ENCODE data around the gene OVCH1.

The OVCH1 gene

DNA sequence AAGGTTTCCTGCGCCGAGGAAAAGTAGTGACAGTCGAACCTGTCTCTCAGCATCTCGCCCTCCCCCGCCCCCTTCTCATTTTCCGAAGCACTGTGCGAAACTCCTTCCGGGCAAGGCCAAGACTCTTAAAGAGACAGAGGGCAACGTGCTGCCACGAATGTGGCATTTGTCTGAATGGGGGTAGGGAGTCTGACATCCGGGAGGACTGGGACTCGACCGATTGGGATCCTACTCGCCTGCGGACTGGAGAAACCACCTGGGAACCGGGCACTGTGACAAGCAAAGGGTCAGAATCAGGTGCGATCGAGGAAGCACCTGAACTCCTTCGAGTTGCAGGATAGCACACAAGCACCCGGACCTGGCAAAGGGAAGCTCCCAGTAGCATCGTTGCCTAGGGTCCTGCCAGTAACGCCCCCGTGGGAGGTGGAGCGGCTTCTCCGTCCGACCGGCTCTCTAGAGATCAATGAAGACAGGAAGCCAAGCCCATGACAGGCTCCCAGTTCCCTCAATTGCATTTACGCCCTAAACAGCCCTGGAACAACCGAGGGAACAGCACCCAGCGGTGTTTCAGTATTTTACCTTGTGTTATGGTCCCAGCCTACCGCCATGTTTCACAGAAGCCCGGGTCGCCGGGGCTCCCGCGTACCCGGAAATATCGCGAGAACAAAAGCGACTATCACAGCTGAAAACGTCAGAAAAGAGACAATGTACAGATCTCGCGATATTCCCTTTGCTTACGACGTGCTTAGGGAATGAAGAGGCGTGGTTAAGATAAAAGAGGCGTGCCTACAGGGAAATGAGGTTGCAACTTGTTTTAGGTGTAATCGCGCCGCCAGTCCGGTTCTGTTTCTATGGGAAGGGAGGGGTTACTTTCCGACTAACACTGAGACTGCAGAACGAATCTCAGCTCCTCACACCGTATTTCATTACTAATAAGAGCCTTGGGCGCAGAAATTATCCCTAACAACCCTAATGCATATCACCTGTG, 116.7 kb downstream of the OVCH1 start, which contains the start of gene ERGIC2:
TSS of gene ERGIC2 (minus strand) at position 637 of the 988 bp plus-strand sequence. CDS start 9,539 bp downstream, outside the sequence.
- TF ChIP-seq SIN3A (IDR thresholded peaks at IDR 0.05; ENCODE audit: borderline replicate concordance, insufficient read depth, low read length), result peak; percentile 94; the same call in 1 of the 2 replicates
- peak; percentile 79 for TF ChIP-seq TAF1 (IDR thresholded peaks at IDR 0.05; ENCODE audit: borderline replicate concordance, insufficient read depth, low read length)
- TF ChIP-seq POLR2AphosphoS5 (IDR thresholded peaks at IDR 0.05; ENCODE audit: low read depth, low read length), result peak; percentile 89
- TF ChIP-seq, protein P1, sequence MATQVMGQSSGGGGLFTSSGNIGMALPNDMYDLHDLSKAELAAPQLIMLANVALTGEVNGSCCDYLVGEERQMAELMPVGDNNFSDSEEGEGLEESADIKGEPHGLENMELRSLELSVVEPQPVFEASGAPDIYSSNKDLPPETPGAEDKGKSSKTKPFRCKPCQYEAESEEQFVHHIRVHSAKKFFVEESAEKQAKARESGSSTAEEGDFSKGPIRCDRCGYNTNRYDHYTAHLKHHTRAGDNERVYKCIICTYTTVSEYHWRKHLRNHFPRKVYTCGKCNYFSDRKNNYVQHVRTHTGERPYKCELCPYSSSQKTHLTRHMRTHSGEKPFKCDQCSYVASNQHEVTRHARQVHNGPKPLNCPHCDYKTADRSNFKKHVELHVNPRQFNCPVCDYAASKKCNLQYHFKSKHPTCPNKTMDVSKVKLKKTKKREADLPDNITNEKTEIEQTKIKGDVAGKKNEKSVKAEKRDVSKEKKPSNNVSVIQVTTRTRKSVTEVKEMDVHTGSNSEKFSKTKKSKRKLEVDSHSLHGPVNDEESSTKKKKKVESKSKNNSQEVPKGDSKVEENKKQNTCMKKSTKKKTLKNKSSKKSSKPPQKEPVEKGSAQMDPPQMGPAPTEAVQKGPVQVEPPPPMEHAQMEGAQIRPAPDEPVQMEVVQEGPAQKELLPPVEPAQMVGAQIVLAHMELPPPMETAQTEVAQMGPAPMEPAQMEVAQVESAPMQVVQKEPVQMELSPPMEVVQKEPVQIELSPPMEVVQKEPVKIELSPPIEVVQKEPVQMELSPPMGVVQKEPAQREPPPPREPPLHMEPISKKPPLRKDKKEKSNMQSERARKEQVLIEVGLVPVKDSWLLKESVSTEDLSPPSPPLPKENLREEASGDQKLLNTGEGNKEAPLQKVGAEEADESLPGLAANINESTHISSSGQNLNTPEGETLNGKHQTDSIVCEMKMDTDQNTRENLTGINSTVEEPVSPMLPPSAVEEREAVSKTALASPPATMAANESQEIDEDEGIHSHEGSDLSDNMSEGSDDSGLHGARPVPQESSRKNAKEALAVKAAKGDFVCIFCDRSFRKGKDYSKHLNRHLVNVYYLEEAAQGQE (IDR thresholded peaks at IDR 0.05; ENCODE audit: insufficient read depth in 1 of 2, low read depth in 2 of 2, low read length in 2 of 2), result no peak
- TF ChIP-seq FOXP2 (optimal IDR thresholded peaks at IDR 0.05; ENCODE audit: borderline replicate concordance, extremely low read depth, extremely low read length, insufficient read depth), result no peak
